Fibroblast of skin of left quadriceps (primary cell): ENCODE data around the gene ATG5.

Source experiments
- DNase-seq, 2 experiments: peaks; one replicate each; pipeline ENCODE4 v3.0.0-alpha.2; 2013; ENCODE audit warnings: low read depth in 2 of 2

Gene ATG5

DNA sequence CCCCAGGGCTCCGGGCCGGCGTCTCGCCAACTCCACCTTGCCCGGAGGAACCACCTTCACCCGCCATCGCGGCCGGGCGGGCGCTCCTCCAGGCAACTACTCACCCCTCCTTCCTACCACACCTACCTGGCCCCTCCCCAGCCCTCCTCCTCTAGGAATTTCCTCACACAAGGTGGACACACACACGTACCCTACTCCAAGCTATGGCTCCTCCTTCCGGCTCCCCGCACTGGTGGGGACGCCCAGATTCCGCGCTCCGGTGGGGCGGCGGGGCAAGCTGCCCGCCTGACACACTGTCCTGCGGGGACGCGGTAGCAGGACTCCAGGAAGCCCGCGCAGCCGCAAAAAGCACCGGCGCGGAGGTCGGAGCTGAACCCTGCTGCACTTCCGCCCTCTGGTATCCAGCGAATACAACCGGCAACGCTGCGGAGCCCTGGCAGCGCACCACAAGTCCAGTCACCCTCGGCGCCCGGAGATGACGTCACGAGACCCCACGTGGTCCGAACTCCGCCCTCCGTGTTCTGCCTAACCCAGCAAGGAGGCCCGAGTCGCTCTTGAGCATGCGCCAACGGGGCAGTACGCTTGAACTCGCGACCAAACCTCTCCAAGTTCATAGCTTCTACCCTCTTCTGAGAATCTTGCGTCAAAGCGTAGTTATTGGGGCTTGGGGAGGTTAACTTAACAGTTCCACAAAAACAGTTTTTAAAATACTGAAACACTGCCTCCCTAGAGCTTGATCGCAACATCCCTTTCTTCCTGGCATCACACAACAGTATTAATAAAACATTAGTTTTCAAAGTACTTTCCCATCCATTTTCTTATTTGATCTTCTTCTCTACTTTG is at the start of gene ATG5:
Gene ATG5, minus strand, starts transcription at position 425 of the 843 bp plus-strand sequence. CDS start 9,552 bp downstream, outside the sequence.
- DNase-seq: peak; percentile 98

DNA sequence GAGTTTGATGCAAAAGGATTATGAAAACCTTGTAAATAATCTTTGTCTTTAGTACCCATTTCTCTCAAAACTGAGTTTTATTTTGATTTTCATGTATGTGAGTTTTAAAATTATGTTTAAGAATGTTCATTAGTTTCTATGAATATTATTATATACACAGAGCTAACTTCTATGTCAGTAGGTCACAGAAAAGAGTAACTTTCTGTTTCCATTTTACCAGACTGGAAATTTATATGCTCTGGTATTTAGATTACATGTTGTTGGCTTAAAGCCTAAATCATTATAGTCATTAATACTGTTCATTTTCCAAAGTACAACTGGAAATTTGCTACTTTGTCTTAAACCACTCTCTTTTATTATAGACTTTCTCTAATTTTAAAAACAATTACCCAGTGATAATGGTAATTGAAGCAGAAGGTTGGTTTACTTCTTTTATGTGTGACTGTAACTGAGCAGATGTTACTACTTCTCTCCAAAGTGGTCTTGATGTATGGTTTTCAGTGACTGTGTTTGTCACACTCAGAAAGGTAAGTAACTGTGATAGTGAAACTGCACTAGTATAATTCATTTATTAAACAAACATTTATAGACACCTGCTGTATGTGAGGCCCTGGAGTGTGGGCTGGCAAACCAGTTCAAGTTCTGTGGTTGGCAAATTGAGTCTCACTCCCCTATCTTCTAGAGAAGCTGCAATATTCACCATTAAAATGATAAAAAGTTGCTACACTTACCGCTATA is 48.1 kb upstream of the ATG5 start:
- no peak for DNase-seq

DNA sequence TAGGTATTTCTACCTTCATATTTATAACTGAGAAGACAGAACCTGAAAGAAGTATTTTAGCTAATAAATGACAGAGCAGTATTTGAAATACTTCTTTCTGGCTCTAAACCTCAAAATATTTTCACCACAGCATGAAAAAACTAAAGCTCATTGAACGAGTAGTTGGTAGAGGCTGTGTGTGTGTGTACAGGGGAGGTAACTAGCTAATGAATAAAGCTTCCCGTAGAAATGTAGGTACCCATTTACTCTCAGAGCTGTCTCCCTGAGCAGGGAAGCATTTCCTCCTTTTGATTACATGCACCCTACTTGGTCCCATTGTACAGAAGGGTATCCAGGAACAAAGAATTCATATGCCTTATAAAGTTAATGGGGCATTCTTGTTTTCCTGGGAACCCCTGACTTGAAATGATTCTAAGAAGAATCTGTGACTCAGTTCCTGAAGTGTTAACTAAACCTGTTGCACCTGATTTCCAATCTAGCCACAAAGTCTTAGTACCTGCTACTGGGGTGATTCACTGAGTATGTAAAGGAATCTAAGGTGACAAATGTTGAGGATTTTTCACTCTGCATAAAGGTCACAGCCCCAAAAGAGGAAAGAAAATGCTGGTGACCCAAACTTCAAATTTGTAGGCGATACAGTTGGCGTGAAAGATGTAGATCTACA is 47.4 kb upstream of the ATG5 start:
- no peak for DNase-seq

DNA sequence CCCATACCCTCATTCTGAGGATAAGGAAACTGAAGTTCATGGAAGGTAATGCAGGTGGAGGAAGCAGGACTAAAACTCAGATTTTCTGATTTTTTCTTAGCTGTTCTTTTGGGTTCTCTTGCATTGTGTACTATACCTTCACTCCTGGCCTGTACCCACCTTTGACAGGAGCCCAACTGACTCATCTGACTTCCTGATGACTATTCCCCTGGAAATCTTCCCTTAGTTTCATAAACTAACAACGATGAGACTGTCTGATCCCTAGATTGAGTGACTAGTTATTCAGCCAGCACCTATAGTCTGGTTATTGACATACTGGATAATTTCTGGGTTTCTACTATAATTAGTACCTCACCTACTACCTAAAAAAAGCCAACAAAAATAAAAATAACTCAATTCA is 45.1 kb upstream of the ATG5 start:
- no peak for DNase-seq

DNA sequence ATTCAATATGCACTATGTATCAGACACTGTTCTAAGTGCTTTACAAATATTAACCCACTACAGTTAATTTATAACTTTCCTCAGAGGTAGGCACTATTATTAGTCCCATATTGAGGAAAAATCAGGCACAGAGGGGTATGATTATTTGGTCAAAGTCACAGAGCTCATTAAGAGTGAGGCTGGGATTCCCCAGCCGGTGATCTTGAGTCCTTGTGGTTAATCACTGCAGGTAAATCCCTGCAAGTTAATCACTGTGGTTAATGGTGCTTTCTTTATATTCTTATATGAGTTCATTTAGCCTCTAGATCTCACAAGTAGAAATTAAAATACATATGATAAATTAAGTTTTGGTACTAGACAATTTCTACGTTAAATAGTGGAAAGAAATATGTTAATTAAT is 44.2 kb upstream of the ATG5 start:
- no peak for DNase-seq

DNA sequence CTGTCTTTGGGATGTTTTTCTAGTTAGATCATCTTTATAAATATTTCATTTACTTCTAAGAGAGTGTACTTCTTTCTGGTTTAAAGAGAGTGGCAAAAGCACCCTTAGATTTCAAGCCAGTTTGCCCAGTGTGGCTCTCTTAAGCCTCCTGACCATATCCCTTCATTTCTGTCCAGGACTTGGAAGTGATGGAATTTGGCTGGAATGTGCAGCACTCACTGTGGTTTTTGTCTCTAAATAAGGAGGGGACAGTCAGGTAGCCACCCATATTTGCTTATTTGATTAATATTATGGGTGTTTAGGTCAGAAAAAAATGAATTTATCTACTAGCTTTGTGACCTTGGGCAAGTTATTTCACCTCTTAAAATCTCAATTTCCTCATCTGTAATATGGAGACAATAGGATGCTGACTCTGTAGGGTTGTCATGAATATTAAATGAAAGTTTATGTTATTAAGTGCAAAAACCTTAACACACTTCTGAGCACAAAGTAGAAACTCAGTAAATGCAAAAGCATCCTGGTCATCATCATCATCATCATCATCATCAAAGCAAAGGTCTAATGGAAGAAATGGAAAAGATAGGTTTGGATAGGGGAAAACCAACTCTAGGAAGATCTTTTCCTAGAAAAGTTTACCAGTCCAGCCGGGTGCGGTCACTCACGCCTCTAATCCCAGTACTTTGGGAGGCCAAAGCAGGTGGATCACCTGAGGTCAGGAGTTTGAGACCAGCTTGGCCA is 38.0 kb upstream of the ATG5 start:
- no peak for DNase-seq

DNA sequence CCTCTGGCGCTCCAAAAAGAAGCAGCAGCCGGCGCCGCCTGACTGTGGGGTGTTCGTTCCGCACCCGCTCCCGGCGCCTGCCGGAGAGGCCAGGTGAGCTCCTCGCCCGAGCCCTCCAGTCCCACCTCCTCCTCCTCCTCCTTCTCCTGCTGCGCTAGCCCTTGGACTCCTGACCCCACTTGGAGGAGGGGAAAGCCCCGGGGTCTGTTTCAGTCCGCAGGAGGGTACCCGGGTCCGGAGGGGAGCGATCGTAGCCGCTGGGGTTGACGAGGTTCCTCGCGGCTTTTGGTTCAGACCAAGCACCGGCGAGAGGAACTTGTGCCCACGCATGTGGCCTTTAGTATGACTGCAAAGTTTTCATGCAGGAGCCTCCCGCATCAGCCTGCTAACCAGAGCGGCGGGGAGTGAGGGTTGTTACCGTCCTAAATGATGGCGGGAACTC is 35.5 kb upstream of the ATG5 start:
- DNase-seq: no peak

DNA sequence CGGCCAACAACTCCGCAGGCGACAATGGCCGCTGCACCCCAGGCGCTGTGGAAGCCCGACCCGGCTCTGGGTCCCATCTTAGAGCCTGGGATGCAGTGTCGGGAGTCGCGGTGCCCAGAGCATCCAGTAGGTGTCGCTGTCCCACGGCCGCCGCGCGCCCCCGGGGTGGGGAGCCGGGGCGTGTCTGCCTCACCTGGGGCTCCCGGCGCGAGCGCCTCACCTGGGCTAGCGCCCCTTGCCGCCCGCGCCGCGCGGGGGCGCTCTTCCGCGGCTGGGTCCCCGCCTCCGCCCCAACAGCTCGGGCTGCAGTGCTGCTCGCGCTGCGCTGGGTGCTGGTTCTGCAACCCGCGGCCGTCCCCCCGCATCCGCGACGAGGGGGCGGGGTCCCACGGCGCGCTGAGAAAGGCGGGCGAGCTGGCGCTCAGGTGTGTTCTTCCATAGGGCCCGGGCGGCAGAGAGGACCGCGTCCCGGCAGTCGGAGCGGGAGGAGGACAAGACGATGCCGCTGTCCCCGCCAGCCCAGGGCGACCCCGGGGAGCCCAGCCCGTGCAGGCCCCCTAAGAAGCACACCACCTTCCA is 34.9 kb upstream of the ATG5 start, which contains the start of gene CRYBG1:
Gene CRYBG1, plus strand, starts transcription at position 308 of the 579 bp plus-strand sequence. Its CDS starts 192 bp downstream, at position 500.
- DNase-seq: no peak

DNA sequence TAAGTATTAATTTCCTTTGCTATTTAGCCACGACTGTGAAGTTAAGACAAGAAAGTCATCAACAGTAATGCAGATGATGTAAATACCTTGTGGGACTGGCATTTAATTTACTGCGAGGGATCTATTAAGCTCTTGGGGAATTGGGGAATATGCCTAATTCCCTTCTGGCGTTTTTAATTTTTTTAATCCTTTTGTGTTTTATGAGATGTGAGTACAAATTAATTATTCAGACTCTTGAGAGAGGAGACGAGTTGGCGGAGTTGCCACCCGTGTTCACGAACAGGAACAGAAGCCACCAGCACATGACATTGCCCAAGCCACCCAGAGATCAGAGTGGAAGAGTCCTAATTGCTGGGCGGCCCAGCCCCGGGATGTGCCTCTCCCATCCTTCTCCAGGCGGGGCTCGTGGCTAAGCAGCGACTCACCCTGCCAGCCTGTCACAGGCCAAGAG is 34.4 kb upstream of the ATG5 start:
- DNase-seq: no peak

DNA sequence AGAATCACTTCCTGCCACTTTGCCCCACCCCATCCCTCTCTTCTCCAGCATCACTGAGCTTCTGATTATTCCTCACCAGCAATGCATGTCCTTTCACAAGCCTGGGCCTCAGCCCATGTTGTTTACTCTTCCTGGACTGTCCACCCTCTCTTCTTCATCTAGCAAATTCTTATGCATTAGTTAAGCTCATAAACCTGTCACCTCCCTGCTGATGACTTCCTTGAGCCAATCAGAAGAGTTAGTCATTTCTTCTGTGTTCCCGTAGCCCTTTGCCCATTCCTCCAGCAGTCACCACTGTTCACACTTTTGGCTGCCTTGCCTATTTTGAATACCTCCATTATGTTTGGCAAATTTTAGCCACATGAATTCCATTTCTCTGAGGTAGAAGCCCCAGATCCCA is 30.8 kb upstream of the ATG5 start:
- DNase-seq: no peak

DNA sequence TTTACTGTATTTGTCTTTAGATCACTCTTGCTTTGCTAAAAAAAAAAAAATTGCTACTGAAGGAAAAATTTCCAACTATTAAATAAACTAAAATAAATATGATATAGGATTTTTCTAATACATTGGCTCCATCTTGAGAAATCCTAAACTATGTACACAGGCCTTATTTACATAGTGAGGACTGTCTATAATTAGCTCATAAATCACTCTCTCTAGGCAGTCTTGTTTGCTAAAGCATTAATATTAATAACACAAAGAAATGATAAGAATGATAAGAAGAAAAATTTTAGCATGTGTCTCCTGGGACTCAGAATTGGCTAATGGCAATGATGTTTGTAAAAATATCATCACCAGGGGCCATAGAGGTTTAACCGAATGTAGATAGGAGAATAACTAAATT is 21.7 kb upstream of the ATG5 start:
- no peak for DNase-seq

DNA sequence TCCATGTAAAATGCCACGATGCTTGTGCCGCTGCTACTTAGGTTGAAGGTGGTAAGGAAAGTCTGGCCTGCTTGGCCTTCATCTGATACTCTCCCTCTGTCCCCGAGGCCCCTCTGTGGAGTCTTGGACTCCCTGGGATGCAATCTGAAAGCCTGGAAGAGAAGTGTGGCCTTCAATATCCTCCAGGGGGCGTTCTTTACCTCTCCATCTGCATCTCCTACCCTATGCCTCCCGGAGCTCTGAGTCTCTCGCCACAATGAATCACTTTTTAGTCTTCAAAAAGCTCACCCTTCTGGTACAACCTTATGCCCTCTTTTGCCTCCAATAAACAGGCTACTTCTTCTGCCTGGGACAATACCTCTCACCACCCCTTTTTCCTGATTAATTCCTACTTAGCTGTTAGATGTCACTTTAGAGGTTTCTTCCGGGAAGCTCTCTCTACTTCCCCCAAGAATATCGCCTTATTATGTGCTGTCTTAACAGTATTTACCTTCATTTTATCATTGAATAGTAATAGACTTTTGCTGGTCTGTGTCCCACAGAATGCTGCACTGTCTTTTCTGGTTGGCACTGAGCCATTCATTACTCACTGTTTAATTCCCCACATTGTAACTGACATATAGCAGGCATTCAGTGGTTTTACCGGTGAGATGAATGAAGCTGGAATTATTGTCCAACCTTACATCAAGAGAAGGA is 13.9 kb upstream of the ATG5 start:
- peak in 1 of 2 experiments; percentile 31 for DNase-seq

DNA sequence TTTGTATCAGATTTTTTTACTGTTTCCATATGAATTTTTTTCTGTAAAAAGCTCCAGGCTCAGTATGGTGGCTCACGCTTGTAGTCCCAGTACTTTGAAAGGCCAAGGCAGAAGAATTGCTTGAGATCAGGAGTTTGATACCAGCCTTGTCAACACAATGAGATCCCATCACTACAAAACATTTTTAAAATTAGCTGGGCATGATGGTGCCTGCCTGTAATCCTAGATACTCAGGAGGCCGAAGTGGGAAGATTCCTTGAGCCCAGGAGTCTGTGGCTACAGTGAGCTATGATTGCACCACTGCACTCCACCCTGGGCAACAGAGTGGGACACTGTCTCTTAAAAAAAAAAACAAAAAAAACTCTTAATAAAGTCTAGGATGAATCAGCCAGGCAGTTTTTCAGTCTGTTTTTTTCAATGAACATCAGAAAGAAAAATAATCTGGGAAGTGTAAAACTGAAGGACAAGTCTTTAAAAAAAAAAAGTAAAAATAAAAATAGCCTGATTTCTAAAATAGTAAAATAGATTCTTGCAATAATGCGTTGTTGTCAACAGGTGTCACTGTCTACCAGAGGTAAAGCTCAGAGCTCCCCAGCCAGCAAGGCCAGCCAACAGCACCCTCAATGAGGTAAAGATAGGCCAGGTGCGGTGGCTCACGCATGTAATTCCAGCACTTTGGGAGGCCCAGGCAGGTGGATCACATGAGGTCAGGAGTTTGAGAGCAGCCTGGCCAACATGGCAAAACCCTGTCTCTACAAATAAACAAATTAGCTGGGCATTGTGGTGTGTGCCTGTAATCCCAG is 9.3 kb upstream of the ATG5 start:
- DNase-seq: peak in 1 of 2 experiments; percentile 12

DNA sequence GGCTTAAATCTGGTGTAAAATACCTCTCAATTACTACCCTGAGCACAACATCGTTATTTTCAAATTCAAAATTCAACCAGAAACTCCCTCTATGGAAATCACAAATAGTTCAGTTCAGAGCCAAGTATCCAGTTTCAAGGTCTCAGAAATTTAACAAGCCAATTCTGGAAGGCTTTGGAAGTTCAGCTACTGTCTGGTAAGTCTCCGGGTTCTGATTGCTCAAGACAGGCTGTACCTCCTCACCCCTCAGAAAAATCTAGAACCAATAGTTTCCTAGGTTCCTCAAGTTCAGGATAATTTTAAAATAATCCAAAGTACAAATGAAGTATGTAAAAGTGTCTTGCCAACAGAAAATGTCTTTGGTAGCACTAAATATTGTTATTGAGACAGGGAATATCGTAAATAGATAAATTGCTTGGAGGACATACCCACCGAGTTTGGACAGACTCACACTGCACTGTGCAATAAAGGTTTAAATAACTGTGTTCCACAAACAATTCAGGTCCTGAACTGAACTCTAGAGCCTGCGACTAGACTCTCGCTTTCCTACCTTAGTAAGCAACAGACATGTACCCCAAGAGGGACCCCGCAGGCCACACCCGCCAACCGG is 729 bp downstream of the ATG5 start:
- DNase-seq: no peak

DNA sequence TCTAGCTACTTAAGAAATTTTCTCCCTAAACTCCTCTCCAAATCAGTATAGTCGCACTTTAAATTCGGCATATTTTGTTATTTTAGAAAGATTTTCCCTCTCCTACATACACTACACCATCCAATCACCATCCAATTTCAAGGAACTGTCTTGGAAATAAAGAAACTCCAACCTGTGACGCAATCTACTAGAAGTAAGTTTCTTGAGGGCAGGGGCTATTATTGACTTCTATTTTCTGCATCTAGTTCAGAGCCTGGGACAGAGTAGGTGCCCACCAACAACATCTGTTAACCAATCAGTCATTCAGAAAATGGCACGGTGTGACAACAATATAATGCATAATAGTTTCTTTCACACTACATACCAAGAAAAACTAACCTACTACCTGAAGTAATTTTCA is 3.6 kb downstream of the ATG5 start:
- no peak for DNase-seq

DNA sequence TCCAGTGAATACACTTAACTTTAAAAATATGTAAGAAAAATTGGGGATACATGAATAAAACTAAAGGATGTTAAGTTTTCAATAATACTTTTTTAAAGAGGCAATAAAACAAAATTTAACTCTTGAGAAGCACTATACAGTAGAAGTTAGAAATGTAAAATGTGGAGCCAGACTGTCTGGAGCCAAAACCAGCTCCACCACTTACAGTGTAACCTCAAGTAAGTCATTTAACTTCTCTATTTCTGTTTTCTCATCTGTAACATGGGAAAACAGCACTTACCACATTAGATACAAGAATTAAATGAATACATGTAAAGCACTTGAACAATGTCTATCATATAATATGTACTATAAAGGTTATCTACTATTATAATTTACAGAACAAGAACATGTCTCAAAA is 6.7 kb downstream of the ATG5 start:
- DNase-seq: no peak

DNA sequence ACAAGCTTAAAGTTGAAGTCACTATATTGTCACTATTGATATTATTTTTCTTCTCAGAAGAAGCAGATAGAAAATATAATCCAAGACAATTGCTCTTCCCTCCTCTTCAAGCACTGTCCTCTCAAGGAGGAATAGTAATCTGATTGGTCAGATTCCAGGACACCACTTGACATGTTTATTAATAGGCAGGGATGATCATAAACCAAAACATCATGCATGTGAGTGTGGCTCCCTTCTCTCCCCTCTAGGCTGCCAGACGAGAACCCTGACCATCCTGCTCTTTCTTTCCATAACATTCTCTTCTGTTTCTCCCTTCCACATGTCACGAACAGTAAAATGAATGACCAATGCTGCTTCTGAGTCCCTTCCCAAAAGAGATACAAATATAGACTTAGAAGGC is 7.5 kb downstream of the ATG5 start:
- no peak for DNase-seq

DNA sequence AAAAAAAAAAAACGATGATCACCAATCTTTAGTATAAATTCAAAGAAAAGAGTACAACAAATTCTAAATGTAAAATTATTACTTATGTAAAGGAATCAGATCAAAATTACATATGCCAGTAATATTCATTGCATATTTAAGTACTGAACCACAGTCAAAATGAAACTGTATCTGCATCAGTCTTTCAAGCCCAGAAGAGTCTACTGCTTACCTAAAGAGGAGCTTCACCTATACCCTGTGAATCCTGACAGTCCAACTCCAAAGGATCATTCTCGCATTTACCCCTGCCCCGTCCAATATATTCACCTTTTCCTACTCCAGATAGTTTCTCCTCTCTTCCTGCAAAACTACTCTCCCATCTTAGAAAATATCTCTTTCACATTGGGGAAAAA is 9.2 kb downstream of the ATG5 start:
- DNase-seq: no peak

DNA sequence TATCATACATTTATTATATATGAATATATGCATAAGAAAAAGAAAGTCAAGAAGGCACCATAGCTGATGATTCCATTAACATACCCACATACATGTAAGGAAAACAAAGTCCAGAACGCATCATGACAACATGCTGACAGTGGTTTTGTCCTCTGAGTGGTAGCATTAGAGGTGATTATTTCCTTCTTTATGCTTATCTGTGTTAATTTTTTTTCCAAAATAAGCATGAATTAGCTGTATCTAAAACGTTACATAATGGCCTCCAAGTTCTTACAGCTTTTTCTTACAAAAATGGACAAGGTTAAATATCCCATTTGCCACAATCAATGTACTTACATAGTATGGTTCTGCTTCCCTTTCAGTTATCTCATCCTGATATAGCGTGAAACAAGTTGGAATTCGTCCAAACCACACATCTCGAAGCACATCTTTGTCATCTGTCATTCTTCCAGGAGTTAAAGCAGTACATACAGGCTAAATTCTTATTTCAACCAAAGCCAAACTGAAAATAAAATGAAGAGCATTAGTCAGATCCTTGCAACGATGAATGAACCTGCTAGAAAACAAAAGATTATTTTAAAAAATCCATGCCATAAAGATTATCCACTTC is 9.7 kb downstream of the ATG5 start:
- no peak for DNase-seq
